Eye (tissue), 1 donor: ENCODE measurements around the gene ABLIM1.

Source experiments
- DNase-seq: peaks from one replicate; pipeline ENCODE4 v3.0.0-alpha.2; 2015

The ABLIM1 gene

DNA sequence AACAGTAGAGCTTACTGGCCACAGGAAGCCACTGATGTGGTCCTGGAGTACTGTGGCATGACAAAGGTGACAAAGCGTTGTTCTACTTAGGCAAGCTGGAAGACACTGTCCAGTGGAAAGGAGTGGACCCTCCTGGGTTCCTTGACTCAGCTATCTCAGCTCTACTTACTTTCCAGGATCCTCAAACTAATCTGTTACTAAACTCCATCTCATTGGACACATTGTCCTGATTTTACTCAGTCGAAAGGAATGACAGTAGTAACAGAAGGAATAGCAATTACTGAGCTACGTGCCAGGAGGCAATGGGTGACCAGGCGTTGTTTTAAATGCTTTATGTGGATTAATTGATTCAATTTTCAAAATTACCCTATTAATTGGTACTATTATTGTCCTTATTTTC, 41.6 kb downstream of the ABLIM1 start:
- no peak for DNase-seq

DNA sequence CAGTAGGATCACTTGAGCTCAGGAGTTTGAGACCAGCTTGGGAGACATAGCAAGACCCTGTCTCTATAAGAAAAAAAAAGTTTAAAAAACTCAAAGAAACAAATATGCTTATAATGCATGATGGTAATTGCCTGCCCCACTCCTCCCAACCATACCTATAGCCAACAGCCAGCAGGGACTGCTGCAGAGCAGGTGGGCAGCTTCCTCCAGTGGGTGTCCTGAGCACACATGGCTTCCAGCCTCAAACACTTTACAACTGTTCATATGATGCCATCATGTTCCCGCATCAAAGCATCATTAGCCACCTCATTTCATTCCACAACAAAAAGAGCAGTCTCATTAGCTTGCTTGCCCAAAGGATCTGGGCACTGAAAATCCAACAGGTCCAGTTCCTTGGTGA, 42.0 kb downstream of the ABLIM1 start:
- DNase-seq, result no peak

DNA sequence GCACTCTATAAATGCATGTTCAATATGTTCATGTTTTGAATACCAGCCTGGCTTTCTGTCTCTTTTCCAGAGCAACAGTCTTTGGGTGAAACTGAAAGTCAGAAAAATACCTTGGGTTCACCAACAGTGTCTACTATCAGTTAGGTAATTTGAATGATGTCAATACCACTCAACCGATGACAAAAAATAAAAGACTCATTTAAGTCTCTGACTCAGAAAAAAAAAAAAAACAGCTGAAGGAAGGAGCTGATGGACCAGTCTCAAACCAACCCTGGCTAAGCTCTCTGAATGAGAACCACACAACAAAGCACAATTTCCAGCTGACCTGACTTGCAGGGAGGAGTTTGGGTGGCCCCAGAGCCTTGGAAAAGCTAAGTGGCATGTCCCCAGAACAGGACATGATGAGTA, 42.5 kb downstream of the ABLIM1 start:
- no peak for DNase-seq

DNA sequence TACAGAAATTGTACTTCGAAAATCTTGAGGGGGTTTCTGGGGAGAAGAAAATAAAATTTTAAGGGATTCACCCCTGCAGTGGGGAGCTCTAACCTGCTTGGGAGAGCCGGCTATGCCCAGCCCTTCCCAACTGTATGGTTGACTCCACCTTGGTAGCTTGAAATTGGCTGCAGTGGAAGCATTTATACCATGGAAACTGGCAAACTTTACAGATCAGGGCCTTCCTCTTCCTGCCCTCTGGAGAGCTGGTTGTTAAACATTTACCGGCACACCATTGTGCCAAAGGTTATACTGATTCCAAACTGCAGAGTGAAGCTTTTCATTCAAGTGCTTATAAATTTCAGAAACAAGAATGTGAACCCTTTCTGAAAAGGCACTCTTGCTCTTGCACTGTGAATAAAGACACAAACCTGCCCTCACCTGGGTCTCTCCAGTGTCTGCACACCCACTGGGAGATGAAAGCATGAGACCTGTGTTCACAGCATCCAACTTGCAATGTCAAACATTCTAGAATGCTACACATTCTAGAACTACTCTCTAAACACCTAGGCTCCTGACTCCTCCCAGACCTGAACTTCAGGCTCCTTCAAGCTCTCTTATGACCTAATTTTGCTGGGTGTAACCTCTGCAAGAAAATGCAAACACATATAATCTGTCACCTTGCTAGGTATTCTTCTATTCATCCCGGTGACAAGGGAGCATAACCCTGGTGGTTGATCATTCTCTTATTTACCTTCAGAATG, 44.7 kb downstream of the ABLIM1 start:
- no peak for DNase-seq

DNA sequence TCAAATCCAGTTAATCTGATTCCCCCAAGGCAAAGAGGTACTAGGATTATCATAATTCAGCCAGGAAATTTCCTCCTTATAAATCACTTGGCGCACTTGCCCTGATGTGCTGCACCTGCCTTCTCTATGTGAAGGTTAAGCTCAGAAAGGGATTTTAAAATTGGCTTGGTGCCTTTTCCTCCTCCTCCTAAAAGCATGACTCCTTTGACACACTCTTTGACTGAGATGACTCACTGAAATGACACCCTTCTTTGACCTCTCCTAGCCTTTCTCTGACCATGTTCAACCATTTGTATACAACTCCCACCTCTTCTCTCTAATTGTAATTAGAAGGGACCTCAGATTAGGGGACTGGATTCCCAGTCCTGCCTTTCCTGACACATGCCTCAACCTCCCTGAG, 46.5 kb downstream of the ABLIM1 start:
- DNase-seq, result no peak

DNA sequence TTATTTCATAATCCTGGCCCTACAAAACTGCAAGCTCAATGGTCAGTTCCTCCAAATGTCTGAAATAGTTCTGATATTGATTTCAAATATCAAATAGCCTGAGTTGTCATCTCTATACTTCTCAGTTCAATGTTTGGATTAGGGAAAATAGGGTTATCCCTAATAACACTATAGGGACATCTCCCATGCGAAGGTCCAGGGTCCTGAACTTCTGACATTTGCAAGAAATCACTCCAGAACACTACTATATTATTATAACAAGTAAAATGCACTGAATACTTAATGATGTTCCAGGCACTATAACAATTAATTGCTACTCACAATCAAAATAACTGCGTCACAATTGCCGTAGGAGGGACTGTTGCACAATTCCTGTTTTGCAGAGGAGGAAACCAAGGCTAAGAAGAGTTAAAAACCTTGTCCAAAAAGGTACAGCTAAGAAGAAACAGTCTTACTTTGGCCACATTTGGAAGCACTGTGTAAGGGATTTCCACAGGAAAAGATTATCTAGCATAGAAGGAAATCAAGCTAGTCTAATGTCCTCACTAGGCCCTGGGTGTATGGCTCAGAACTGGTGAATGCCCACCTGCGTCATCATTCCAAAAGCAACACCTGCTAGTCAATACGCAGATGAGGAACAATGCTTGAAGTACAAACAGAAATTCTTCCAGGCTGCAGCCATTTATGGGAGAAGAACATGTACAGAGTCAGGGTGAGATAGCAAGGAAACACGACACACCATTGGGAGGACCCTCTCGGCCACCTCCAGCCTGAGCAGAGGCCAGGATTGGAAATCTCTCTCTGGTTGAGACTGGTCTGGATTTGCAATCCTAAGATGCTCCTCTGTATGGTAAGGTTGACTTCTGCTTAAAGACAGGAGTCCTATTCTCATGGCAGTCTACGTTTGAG, 48.3 kb downstream of the ABLIM1 start:
- DNase-seq, result no peak

DNA sequence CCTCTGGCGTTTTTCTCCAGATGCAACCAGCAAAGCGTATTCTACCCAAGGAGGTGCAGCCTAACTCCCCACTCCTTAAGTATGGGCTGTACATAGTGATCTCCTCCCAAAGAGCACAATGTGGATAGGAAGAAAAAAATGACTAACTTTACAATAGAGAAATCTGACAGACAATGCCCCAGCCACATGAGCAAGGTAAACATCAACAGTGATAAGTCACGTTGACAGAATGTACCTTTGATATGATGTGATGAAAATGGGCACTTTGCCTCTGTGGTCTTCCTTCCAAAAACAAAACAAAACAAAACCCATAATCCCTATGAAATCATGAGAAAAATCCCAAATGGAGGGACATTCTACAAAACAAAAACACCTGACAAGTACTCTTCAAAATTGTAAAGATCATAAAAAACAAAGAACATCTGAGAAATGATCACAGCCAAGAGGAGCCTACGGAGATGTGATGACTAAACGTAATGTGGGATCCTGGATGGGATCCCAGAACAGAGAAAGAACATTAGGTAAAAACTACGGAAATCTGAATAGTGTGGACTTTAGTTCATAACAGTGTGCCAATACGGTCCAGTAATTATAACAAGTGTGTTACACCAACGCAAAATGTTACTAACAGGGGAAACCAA, 50.6 kb downstream of the ABLIM1 start:
- no peak for DNase-seq

DNA sequence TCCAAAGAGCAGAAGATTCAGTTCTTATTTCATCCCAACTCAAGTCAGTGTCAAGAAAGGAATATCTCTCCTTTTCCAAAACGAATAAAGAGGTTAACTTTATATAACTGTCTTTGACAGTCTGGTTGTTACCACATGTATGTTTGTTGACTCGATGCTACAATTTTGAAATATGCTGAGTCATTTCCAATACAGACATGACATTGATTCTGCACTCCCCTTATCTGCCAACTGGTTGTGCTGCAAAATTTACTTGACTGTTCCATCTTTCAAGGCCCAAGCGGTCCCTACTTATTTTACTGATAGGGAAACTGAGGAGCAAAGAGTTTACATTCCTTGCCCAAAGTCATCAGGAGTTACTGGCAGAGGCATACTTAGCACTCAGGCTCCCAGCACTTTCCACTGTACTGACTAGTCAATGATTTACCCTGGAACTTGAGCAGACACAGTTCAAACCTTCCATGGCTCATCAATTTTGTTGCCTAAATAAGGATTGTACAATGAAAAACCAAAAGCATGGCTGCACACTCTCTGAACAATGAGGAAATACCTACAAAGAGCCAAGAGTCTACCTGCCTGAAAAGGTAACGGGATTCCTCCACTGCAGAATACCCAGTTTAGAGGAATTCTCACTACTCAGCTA, 52.8 kb downstream of the ABLIM1 start:
- DNase-seq, result no peak

DNA sequence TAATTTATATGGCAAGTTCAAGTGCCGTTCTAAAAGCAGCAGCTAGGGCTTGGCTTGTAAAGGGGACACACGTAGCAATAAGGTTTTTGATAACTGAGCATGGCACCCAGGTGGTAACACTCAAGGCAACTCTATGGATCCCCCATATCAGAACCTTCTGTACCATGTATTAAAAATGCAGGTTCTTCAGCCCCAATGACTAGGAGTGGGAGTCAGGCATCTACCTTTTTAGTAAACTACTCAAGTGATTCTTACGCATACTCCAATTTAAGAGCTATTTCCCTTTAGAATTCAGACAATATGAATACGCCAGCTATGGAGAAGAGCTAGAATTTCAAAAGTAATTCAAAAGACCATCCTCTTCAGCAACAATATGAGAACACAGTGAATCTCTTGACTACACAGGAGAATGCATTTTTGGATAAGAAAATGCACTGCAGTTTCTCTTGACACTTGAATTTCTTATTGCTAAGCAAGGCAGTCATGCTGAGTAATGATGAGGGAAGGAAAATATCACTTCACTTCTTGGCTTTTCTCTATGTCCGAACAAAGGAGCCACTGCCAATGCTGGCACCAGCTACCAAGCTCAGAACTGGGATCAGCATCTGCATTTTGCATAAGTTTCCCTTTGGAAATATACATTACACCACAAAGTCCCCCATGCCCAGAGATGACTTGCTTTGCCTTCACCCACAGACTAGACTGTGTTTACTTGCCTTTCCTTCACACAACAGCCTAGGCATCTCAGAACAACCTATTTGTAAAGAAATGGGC, 53.5 kb downstream of the ABLIM1 start:
- no peak for DNase-seq

DNA sequence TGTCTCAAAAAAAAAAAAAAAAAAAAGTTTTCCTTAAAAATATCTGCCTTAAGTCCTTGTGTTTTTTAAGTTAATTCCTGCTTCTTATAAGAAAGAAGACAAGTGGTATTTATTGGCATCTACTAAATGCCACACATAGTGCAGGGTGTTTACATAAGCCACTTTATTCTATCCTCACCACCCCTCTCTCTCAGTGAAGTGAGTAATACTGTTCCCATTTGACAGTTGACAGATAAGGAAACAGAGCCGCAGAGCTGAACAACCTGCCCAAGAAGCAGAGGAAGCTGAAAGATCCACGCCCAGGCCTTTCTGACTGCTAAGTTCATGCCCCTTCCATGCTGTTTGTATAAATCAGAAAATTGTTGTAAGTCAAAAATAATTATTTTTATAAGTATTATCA, 54.1 kb downstream of the ABLIM1 start:
- DNase-seq, result no peak

DNA sequence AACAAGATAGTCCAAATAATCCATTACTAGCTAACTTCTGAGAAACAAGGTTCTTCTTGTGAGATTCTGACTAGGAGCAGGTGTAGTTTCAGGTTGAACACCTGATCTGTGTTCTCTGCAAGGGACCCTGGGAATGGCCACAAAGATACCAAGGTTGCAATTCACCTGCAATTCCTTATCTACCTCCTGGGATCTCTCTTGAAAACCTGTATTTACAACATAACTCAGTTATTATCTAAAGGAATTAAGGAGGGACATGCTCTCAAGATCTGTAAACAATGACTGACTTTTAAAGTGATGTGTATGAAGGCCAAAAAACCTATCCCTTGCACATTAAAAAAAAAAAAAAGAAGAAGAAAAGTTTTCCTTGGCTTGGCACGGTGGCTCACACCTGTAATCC, 54.8 kb downstream of the ABLIM1 start:
- DNase-seq, result no peak

DNA sequence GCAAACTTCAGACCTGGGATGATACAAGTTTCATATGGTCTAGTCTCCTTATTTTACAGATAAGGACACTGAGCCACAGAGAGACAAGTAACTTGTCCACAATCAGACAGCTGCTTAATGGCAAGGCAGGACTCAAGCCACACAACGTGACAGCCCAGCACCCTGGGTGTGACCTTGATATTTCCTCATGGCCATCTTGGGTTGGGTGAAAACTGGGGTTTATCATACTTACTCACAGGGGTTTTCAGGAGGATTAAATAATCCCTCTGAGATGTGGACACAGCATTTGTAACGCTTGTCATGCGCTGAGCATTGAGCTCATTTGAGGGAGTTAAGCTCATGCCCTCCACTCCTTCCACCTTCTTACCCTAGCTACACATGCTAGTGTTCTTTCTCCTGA, 58.0 kb downstream of the ABLIM1 start:
- no peak for DNase-seq

DNA sequence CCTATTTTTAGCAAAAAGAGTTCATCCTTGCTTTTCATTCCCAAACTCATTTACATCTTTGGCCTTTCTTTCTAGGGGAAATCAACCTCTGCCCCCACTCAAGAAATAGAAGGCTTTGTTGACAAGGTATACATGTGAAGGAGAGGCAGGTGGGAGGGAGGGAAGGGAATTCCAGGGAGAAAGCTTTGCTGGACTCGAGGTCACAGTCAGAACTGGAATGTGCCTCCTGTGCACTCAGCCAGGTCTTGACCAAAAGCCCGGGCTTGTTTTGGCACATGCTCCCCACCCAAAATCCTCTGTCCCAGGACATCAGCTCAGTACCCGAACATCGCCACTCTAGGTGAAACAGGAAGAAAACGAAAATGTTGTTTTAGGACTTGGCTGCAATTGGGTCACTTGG, 61.3 kb downstream of the ABLIM1 start:
- DNase-seq, result no peak

DNA sequence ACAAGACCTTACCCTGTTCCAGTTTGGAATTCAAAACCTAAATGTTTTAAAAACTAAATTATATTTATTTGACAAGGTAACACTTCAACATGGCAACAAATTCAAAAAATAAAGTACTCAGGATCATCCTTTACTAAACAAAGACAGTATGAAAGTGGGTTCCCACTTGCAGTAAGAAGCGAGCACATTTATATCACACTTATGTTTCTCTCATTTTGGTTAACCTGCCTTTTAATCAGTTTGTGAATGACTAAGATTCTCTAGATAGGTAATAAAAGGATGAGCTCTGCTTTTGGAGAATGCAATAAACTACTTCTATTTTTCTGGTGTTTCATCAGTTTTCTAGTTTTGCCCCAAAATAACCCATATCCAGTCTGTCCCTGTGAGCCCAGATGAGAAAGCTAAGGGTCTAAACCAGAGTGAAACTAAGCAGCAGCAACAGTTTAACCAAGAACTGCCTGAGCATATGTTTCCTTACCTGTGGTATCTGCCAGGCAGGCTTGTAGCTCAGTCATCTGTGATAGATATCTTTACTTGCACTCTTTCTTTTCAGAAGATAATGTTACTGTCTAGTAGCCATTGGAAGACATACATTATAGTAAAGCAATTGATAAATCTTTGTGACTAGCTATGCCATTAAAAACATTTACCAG, 64.1 kb downstream of the ABLIM1 start:
- no peak for DNase-seq

DNA sequence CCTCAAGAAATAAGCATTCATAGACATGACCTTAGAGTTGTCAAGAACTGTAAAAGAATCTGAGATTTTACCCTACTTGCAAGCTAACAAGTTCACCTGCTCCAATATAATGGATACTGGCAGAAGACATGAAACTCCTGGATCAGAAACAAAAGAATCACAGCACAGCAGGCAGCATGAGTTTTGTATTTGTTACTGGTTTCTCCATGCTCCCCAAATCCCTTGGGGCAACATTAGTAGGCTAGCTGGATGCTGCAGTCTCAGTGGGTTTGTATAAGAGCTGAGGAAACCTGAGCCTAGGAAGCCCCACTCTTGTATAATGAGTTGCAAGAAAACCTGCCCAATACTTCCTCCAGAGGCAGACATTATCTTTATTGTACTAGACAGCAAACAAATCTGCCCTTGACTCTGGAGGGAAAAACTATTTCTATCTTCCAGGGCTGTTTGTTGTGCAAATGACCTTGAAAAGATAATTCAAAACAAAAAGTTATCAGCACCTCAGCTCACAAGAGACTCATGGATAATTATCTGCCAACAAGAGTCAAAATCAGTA, 64.8 kb downstream of the ABLIM1 start:
- no peak for DNase-seq

DNA sequence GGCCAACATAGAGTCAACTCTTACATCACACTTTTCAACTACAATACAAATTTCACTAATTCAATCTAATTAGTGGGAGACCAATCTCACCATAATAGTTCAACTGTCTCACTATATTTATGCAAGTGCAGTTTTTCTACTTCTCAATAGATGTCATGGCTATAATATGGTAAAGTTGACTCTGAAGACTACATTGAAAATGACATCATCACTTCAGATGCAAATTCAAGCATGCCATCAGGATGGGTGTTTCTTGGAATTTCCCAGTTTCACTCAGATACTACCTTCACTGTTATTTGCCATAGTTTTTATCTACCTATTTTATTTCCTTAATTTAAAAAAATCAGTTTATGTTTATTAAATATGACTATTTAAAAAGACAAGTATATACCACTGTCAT, 67.1 kb downstream of the ABLIM1 start:
- no peak for DNase-seq

DNA sequence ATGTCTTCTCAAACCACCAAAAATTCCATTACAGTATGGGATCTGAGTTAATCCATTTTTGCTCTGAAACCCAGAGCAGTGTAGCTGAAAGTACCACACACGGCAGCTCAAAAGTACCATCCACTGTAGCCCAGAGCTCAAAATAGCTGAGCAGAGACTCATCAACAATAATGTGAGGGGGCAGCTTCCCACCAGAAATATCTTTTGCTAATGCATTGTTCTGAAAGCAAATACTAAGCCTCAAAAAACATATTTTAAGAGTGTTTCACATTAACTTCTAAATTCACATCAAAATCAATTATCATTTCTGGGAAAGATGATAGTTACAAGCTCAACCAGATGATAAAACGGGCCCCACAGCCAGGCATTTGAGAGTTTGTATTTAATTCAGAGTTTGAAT, 73.7 kb downstream of the ABLIM1 start:
- DNase-seq, result no peak

DNA sequence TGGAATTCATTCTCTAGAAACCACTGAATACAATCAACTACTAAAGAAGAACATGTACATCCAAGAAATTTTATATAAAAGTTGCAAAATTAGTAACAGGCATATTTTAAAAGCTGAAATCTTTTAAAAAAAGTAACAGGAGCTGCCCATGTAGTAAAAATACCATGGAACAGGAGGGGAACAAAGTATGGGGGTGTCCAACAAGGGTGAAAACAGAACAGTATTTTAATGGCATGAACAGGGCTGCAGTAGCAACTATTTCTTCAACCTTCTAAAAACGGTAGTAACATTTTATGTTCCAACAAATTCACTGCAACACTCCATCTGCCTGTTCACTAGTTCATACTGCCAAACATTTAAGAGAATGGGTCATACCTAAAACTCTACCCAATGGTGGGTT, 77.0 kb downstream of the ABLIM1 start:
- DNase-seq, result no peak

DNA sequence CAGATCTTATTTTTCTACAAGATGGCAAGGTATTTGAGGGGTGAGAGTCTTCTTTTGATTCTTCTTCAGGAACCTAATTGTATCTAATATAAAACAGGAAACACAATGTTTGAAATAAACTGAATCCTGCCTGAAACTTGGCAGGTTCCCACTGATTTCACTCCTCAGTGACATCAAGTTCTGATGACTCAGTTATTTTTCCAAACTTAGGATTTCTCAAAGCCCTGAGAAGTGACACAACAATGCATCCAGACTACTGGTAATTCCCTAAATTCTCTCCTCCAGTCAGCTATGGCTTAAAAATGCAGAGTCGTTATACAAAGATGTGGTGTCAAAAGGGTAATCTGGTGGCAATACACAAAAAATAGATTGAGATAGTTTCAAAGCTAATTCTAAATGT, 80.9 kb downstream of the ABLIM1 start:
- DNase-seq, result no peak

DNA sequence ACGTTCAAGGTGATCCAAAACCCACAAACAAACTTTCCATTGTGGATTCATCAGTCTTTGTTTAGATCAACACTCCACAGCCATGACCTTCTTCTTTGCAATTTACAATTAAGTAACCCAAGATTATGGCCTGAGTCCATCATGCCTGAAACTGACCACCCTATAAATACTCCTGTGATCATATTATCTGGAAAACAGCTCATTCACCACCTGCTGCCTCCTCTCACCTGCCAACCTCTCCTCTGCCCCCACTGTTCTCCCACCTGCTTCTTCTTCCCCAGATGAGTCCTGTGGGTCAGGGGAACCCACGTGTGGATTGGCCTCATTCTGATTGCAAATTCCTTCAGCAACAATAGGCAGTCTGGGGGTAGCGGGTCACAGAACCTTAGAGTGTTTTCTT, 81.4 kb downstream of the ABLIM1 start:
- DNase-seq, result no peak

DNA sequence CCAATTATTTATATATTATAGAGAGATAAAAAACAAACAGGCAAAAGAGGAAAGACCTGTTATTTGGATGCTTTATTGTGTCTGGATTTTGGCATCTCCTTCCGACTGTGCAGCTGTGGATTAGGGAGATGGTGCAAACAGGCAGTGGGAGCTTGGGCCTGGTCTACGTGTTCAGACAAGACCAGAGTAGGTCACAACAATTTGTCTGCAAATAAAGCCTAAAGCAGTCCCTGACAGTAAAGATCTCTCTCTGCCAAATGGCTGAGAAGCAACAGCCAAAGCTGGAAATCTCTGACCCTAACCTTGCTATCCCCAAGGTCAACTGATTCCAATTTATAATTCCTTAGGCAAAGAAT, 82.0 kb downstream of the ABLIM1 start:
- DNase-seq, result no peak
